Hepatocyte (in vitro differentiated cells): ENCODE data around the gene UBE2I.

ENCODE experiments used
- CTCF ChIP-seq: fragments of 200-600 bp; sonication (generic); IDR thresholded peaks from 2 replicates; pipeline ENCODE4 v1.5.1; 2016; ENCODE audit warnings: antibody characterized with exemption, mild to moderate bottlenecking; ENCODE audit not compliant: poor library complexity
- EZH2 ChIP-seq: fragments of 200-600 bp; sonication (generic); IDR thresholded peaks from 2 replicates; pipeline ENCODE4 v1.6.1; 2016; ENCODE audit warnings: antibody characterized with exemption, mild to moderate bottlenecking, borderline replicate concordance

GRCh38 chr16:1277617-1278282, 31.7 kb upstream of the UBE2I start:
- no peak for TF ChIP-seq CTCF
- TF ChIP-seq EZH2: no peak
